DMS79 (cell line): ENCODE measurements around the gene KCNIP3.
"Not testable (repeated sequence)": the region's sequence is repeated elsewhere in the genome, so short reads cannot be mapped to it uniquely, and the experiment has no call there.

ENCODE experiments used
- DNase-seq: peaks from one replicate; lab custom pipeline; 2025; lab: John Stamatoyannopoulos, UW

KCNIP3 gene

DNA sequence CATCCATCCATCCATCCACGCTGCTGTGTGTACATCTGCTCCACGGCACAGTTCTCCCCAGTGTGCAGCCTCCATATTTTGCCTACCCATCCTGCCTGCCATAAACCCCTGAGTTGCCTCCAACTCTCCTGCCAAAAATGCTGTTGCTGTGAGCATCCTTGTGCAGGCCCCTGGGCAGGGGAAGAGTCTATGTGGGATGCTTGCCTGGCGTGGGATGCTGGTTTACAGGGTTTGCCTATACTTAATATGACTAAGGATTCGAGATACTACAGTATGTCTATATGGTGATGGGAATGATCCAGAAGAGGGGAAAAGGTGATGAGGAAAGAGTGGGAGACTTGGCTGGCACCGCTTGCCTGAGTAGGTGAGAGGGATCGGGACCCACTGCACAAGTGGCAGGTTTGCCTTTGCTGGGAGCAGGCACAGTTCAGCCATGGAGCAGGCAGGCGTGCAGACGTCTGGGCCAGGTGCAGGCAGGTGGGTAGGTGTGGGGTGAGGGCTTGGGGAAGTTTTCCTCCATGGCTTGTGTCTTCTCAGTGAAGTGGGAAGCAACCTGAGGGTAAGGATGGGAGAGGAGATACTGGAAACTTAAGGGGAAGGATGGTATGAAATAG, 75.2 kb downstream of the KCNIP3 start:
- DNase-seq: no peak

DNA sequence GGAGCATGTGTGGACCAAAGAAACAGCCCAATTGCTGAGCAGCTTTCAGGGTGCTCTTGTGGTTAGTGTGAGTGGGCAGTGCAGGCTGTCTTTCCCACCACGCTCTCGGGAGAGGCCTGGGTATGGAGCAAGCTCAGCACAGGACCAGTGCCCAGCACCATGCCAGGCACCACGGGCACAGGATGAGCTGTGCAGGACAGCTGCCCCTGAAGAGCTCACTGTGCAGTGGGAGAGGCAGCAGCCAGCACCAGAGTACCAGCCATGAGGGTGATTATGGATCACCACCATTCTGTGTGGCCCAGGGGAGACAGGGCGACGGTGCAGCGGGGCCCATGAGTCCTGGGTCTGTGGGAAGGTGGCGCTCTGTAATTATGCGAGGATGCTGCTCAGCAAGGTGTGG, 75.7 kb downstream of the KCNIP3 start:
- no peak for DNase-seq

DNA sequence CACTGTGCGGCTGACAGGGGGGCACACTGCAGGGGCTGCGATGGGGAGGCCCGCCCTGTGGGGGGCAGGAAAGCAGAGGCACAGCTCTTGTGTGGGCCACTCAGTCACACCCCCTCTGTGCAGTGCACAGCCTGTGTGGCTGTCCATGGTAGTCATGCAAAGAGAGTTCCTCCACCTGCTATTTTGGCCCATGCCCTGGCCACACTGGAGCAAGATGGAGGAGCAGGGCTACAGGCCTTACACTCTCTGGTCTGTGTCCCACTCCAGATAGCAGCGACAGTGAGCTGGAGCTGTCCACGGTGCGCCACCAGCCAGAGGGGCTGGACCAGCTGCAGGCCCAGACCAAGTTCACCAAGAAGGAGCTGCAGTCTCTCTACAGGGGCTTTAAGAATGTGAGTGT, 76.9 kb downstream of the KCNIP3 start:
- no peak for DNase-seq

DNA sequence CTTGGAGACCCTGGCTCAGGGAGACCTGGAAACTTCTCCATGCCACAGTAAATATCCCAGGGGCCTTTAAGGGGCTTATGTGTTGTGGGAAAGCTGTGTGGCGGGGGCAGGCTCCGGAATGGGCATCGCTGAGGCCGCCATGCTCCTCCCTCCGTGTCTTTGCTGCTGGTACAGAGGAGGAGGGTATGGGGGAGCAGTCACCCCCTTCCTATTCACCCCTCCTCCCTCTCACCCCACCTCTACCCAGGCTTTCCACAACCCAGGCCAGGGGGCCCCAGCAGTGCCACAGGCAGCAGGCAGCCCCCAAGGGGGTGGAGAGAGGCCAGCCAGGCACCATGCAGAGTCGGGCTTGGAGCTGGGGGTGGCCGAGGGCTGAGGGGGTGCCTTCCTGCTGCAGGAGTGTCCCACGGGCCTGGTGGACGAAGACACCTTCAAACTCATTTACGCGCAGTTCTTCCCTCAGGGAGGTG, 77.3 kb downstream of the KCNIP3 start:
- no peak for DNase-seq

DNA sequence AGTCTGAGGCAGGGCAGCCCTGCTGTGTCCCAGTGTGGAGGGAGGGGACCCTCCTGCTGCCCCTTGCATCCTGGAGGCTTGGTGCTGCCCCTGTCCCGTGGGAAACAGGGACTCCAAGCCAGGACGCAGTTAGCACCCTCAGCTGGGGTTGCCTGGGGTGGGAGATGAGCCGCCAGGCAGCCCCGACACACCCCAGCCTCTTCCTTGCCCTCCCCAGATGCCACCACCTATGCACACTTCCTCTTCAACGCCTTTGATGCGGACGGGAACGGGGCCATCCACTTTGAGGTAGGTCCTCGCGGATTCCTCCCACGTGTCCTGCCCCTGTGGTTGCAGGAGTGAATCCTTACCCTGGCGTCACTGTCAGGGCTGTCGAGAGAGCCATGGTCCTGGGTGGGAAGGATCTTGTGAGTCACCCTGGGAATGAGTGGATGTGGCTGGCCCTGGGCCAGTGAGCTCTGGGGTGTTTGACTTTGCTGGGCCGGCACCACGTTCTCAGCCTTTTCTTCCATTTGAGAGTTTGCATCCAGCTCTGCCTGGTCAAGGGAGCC, 77.8 kb downstream of the KCNIP3 start:
- DNase-seq: no peak

DNA sequence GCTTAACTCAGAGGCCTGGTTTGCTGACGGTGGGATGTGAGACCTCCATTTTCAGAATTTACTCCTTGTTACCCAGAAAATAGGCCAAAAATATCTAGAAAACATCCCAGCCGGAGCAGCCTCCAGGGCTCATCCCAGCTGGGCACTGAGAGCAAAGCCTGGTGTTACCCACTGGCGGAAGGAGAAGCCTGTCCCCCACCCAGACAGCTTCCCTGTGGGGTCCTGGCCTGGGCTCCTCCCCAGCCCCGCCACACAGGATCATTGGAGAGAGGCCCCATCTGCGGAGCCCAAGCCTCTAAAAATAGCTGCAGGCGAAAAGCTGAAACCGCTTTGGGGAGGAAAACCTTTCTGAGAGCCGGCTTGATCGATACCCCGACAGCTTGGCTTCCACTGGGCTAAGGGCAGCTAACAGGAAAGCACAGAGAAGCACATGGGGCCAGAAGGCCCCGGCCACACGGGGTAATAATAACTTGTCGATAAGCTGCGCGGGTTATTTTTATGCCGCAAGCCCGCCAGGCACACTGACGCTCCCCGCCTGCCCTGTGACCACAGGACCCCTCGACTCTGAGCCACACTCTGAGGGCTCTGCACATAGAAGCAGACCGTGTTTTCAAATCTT, 78.5 kb downstream of the KCNIP3 start:
- DNase-seq: no peak

DNA sequence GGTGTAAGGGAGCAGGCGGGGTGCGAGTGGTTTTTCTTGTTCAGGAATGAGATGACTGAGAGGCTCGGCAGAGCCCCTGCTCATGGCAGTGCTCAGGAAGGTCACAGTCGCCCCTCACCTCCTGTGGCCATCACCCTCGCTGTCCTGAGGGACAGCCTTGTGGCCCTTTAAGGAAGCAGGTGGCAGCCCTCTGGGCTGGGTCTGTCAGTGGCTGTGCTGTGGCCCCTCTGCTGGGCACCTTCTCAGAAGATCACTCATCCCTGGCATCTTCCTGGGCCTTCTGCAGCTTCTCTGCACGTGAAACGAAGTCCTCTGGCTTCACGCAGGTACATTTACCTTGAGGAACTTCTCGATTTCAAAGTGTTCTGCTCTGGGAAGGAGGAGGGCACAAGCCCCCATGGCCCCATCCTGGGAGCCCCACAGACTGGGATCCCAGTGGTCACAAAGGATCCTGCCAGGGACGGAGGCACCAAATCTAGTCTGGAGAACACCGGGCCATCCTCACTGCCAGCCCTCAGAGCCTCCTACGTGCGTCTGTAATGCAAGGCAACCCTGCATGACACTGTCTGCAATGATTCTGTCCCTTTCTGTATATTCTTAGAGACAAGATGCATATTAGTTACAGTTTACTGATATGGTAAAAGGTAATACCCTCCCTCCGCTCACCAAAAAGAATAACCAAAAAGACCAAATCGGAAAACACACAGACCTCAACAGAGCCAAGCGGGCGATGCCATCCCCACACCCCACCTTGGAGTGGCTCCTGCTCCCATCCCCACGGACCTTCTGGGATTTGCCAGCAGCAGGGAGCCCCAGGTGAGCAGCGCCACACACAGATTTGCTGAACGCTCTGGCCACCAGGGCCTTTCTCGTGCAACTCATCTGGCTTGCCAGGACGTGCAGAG, 79.4 kb downstream of the KCNIP3 start:
- DNase-seq: no peak

DNA sequence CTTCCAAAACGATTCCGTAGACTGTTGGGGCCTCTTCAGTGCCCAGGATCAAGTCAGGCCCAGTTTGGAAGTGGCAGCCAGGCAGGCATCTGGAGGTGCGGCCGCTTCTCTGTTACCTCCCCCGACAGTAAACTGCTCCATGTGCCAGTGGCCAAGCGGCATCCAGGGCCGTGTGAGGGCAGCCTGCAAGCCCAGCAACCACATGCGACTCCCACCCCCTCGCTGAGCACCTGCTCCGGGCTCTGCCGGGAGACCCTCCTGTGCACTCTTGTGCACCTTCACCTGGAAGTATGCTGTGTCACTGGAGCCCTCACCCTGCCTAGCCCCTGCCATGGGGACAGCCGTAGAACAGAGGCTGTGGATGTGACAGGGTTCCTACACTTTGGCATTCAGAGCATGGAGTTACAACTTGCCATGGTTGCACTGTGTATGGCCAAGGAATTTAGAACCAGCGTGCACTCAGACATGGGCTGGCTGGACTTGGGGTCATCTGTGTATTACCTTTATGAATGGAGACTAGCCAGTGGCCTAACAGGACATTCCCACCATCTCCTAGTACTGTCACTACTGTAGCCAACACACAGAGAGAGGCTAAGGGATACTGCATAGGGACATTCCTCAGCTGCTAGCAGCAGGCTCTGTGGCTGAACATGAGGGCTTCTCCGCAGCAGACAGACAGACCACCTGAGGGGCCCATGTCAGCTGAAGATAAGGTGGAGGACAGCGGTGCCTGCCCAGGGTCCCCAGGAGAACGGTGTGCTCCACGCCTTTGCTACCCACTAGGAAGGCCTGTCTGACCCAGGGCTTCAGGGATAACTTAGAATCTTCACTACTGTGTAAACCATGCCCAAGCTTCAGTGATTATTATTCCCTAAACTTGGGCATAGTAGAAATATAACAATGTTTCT, 80.3 kb downstream of the KCNIP3 start:
- DNase-seq: no peak

DNA sequence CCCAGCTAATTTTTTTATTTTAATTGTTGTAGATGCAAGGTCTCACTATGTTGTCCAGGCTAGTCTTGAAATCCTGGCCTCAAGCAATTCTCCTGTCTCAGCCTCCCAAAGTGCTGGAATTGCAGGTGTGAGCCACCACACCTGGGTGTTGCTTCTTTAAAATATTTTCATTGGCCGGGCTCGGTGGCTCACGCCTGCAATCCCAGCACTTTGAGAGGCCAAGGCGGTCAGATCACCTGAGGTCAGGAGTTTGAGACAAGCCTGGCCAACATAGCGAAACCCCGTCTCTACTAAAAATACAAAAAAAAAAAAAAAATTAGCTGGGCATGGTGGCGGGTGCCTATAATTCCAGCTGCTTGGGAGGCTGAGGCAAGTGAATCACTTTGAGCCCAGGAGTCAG, 81.1 kb downstream of the KCNIP3 start:
- DNase-seq: not testable (repeated sequence)

DNA sequence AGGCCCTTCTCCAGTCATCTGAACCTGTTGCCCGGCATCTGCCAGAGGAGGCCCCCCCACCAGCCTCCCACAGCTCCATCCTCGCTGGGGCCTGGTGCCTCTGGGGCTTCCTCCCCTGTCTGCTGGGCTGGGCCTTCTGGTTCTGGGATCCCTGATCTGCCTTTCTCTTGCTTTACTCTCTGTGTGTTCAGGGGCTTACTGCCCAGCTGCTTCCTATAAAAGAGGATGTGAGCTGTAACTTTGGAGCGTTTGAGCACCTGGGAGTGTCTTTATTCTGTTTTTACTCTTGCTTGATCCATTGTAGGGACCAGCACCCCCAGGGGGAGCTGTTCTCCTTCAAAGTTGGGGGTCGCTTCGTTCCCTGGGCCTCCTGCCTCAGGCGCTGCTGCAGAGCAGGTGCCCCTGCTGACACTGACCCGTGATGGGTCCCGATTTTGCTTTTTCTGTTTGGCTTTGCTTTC, 82.3 kb downstream of the KCNIP3 start:
- no peak for DNase-seq

DNA sequence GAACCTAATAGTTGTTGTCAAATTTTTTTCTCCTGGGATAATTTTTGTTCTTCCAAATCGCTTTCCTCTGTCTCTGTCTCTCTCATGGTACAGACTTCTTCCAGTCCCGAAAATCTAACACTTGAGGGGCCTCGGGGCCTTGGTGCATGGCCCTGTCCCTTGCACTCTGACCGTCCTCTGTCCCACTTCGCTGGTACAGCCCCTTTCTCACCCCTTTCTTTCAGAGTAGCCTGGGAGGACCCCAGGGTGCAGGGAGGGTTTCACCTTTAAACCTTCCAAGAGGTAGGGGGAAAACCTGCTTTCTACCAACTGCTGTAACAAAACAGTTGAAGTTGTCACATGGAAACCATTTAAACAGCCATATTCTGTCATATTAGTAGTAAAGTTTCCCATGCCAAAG, 83.1 kb downstream of the KCNIP3 start:
- DNase-seq: no peak

DNA sequence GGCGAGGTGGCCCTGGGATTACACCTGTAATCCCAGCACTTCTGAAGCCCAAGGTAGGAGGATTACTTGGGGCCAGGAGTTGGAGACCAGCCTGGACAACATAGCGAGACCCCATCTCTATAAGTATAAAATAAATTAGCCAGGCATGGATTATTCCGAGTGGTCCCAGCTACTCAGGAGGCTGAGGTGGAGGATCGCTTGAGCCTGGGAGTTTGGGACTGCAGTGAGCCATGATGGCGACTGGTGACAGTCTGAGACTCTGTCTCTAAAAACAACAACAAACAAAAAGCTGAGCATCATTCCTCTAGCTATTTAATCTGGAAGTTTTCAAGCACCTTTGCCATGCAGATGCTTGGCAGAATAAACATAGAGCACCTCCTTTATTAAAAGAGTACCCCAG, 83.6 kb downstream of the KCNIP3 start:
- no peak for DNase-seq

DNA sequence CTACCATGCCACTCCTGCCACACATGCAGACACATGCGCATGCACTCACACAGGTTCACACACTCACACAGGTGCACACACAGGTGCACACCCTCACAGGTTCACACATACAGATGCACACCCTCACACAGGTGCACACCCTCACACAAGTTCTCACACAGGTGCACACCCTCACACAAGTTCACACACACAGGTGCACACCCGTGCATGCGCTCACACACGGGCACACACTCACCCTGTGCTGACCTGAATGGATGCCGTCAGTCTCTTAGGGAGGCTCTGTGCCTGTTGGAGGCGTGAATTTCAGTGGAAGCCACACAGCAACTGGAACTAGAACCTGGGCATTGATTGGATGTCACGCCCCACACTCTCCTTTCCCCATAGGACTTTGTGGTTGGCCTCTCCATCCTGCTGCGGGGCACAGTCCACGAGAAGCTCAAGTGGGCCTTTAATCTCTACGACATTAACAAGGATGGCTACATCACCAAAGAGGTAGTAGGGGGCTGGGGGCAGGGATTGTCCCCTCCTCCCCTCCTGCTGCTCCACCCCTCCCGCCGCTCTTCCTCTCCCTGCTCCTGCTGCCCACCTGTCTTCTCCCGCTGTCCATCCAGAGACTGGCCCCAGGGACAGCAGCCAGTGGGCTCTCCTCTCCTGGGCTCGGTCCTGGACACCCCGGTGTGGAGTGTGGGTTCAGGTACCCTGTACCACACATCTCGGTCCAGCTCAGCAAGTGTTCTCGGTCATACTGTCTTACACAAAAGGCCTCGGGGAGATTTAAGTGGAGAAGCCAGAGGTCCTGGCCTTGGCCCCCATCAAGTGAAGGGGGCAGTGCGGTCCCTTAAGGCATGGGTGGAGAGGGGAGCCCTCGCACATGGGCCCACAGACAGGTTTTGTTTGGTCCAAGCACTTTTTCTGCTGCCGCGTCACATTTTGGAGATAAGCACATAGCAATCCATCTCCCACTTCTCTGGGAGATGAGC, 84.4 kb downstream of the KCNIP3 start:
- DNase-seq: no peak

DNA sequence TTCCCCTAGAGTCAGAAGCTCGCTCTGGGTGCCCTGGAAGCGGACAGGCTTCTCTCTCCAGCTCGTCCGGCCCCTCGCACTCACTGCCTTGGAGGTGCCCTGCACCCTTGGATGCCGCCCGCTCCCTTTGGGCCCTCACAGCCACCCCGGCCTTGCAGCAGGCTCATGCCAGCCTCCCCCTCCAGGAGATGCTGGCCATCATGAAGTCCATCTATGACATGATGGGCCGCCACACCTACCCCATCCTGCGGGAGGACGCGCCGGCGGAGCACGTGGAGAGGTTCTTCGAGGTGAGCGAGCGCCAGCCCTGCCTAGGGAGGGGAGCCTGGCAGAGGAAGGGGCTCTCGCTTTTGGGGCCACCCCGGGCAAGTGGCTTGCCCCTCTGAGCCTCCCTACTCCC, 85.0 kb downstream of the KCNIP3 start:
- no peak for DNase-seq

DNA sequence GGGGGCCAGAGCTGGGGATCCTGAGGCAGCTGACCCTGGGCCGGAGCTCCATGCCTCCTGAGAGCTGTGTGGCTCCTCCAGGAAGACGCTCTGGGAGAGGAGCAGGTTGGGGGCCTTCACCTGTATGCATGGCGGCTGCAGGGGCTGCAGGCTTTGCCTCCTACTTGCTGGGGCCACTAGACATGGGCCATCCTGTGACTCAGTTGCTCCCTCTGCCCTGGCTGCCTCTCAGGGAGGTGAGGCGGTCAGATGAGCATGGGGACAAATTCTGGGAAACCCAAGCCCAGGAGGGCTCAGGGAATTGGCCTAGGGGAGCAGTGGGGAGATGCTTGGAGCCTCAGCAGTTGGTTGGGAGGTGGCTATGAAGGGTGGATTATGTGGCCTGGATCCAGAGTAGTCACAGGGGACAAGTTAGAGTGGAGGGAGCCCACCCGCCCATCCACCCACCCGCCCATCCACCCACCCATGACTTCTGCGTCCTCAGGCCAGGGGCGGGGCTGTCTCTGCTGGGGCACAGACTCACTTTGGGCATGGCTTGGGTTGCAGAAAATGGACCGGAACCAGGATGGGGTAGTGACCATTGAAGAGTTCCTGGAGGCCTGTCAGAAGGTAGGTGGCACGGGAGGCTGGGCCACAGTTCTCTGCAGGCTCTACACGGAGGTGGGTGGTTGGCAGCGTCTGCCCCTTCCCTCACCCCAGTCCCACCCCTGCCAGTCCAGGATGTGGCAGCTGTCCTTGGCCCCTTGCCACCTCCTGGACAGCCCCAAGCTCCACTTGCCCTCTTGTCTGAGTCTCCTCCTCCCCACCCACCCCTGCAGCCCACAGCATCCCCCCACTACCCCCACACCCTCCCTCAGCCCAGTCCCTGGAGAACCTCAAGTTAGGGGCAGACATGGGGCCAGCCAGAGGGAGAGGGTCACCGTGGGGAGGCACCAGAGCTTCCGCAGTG, 85.8 kb downstream of the KCNIP3 start:
- no peak for DNase-seq

DNA sequence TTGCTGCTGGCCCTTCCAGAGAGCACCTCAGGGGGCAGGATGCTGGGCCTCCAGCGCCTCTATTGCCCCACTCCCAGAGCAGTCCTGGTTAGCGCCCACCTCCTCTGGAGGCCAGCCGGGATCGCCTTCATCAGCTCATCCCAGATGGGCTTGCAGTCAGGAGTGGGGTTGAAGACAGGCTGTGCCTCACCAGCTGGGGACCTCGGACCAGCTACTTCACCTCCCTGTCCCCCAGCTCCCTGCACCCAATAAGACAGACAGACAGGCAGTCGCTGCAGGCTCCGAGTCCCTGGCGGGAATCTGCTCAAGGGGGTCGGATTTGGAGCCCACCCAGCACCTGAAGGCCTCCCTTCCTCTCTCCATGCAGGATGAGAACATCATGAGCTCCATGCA, 86.5 kb downstream of the KCNIP3 start:
- DNase-seq: no peak

DNA sequence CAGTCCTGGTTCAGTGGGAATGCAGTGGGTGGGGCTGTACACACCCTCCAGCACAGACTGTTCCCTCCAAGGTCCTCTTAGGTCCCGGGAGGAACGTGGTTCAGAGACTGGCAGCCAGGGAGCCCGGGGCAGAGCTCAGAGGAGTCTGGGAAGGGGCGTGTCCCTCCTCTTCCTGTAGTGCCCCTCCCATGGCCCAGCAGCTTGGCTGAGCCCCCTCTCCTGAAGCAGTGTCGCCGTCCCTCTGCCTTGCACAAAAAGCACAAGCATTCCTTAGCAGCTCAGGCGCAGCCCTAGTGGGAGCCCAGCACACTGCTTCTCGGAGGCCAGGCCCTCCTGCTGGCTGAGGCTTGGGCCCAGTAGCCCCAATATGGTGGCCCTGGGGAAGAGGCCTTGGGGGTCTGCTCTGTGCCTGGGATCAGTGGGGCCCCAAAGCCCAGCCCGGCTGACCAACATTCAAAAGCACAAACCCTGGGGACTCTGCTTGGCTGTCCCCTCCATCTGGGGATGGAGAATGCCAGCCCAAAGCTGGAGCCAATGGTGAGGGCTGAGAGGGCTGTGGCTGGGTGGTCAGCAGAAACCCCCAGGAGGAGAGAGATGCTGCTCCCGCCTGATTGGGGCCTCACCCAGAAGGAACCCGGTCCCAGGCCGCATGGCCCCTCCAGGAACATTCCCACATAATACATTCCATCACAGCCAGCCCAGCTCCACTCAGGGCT, 87.9 kb downstream of the KCNIP3 start:
- DNase-seq: no peak

DNA sequence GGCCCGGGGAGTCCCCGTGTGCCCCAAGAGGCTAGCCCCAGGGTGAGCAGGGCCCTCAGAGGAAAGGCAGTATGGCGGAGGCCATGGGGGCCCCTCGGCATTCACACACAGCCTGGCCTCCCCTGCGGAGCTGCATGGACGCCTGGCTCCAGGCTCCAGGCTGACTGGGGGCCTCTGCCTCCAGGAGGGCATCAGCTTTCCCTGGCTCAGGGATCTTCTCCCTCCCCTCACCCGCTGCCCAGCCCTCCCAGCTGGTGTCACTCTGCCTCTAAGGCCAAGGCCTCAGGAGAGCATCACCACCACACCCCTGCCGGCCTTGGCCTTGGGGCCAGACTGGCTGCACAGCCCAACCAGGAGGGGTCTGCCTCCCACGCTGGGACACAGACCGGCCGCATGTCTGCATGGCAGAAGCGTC, 88.4 kb downstream of the KCNIP3 start:
- no peak for DNase-seq

DNA sequence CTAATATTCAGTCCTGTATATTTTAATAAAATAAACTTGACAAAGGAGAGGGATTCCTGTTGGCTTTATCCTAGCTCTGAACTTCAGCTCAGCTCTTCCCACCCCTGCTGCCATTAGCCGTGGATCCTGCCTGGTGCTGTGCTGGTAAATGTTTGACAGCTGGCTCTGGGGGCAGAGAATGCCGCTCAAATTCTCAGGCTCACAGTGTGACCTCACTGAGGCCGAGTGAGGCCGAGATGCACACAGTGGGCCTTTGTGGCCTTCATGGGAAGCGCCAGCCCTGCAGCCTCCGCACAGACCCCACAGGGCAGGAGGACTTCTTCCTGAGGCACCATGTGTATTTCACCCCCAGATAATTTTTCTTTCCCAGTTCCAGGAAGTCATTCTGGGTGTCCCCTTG, 88.9 kb downstream of the KCNIP3 start:
- no peak for DNase-seq
